NT2/D1 (cell line): ENCODE results near the gene MRPL32.

ENCODE experiments used
- SUZ12 ChIP-seq: IDR thresholded peaks from 2 replicates; pipeline ENCODE4 v1.6.1; 2011; ENCODE audit not compliant: insufficient read length, insufficient read depth; ENCODE audit errors: extremely low read depth
- YY1 ChIP-seq: IDR thresholded peaks from 2 replicates; pipeline ENCODE4 v1.6.1; 2011; ENCODE audit not compliant: insufficient read length, insufficient read depth
- ZNF274 ChIP-seq: IDR thresholded peaks from 2 replicates; pipeline ENCODE4 v1.6.1; 2011; ENCODE audit warnings: mild to moderate bottlenecking, low read depth, low read length

DNA sequence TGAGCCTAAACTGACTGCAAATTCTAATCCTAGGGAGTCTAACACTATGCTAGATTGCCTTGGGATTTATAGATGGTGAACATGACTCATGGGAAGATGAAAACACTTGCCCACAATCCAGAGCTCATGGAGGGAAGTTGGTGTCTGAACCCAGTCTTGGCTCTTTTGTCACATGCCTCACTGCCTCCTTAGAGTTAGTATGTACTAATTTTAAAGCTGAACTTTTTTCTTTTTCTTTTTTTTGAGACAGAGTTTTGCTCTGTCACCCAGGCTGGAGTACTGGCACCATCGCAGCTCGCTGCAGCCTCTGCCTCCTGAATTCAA lies 14.4 kb downstream of the MRPL32 start:
- TF ChIP-seq SUZ12 (no peak), ZNF274 (no peak), YY1 (no peak)
